Cardiac muscle cell (in vitro differentiated cells and primary cell): ENCODE data around the gene SIGMAR1. TPM values are rescaled to one million over a fixed set of nuclear protein-coding genes. Genes with fewer than 3 reads are reported as not detected.
A peak's percentile ranks its signal among the peaks of the same experiment; 100 is the strongest.

Source experiments
- DNase-seq, 2 donors: peaks; one replicate each; pipeline versions ENCODE4 v3.0.0 to v3.0.0-alpha.2; 2010 to 2017; ENCODE audit warnings: low read depth in 1 of 2, low spot score in 1 of 2
- H3K27ac ChIP-seq: fragments of 200-600 bp; sonication (generic); 2 replicates; pipeline ENCODE4 v1.5.1; 2016
- H3K27me3 ChIP-seq: fragments of 200-600 bp; sonication (generic); 2 replicates; pipeline ENCODE4 v1.6.0; 2016; ENCODE audit warnings: control low read depth
- H3K36me3 ChIP-seq: fragments of 200-600 bp; sonication (generic); 2 replicates; pipeline ENCODE4 v1.5.1; 2016; ENCODE audit warnings: control low read depth
- H3K4me1 ChIP-seq: fragments of 200-600 bp; sonication (generic); 2 replicates; pipeline ENCODE4 v1.8.1; 2017; ENCODE audit warnings: low read depth, mild to moderate bottlenecking, mixed run types
- H3K4me3 ChIP-seq: fragments of 200-600 bp; sonication (generic); 2 replicates; pipeline ENCODE4 v1.5.1; 2016; ENCODE audit warnings: mild to moderate bottlenecking
- H3K9me3 ChIP-seq: fragments of 200-600 bp; sonication (generic); 2 replicates; pipeline ENCODE4 v1.5.1; 2017; ENCODE audit warnings: low read depth, mild to moderate bottlenecking, control low read depth
- CTCF ChIP-seq: IDR thresholded peaks from 2 replicates; pipeline ENCODE4 v1.5.1; 2012; ENCODE audit warnings: low read depth, mild to moderate bottlenecking, low read length
- polyA plus RNA-seq: library from polyadenylated mRNA; unstranded; fragments of >200 nt; fragmentation: Nextera tagmentation; extraction: Ambion mirVana; gene quantifications from 2 replicates; pipeline ENCODE4 v1.2.1, GENCODE V29; 2016
- total RNA-seq: library from RNA; depleted of rRNA; stranded (reverse); fragments of >200 nt; gene quantifications from 2 replicates; pipeline ENCODE4 v1.2.3, GENCODE V29; 2016

SIGMAR1 gene
- total and polyA plus RNA-seq, 2 experiments from 2014 or later = 106 to 137 TPM

GRCh38 chr9:34654323-34655051 lies 16.9 kb upstream of the SIGMAR1 start:
- DNase-seq = peak in 1 of 2 donors; percentile 76
- no peak overlapping the region for H3K4me3 ChIP-seq

GRCh38 chr9:34653151-34654072 lies 15.8 kb upstream of the SIGMAR1 start:
- Histone ChIP-seq H3K9me3 (no peaks in the 10 kb centered on the region), H3K36me3 (peaks cover 16% of the 10 kb centered on the region), H3K27ac (peak overlapping the region; percentile 81), H3K27me3 (no peaks in the 10 kb centered on the region), H3K4me1 (peaks cover 34% of the 10 kb centered on the region), H3K4me3 (no peak overlapping the region)
- no peak for TF ChIP-seq CTCF
- DNase-seq = peak; percentile 26 to 61

More at GRCh38 chr9:34654323-34655051, 16.9 kb upstream of the SIGMAR1 start:
- Histone ChIP-seq H3K9me3 (no peaks in the 10 kb centered on the region), H3K36me3 (peaks cover 9% of the 10 kb centered on the region), H3K27ac (peak overlapping the region; percentile 81), H3K4me1 (peaks cover 34% of the 10 kb centered on the region), H3K27me3 (no peaks in the 10 kb centered on the region)
- TF ChIP-seq CTCF = no peak

GRCh38 chr9:34652602-34653000 lies 15.0 kb upstream of the SIGMAR1 start:
- Histone ChIP-seq H3K4me3 (peak overlapping the region; percentile 21), H3K27me3 (no peaks in the 10 kb centered on the region), H3K27ac (peak overlapping the region; percentile 81), H3K9me3 (no peaks in the 10 kb centered on the region), H3K4me1 (peaks cover 41% of the 10 kb centered on the region), H3K36me3 (peaks cover 18% of the 10 kb centered on the region)
- peak in 1 of 2 donors; percentile 20 for DNase-seq
- TF ChIP-seq CTCF = no peak

- H3K36me3 ChIP-seq = peaks cover 18% of the 10 kb centered on the region
- DNase-seq = peak; percentile 83 to 92
- no peaks in the 10 kb centered on the region for H3K27me3 ChIP-seq
- H3K4me1 ChIP-seq = peaks cover 44% of the 10 kb centered on the region
- no peaks in the 10 kb centered on the region for H3K9me3 ChIP-seq
- no peak for TF ChIP-seq CTCF
- peak within 1 kb of the TSS; percentile 81 for H3K27ac ChIP-seq
- H3K4me3 ChIP-seq = peak within 1 kb of the TSS; percentile 21
These were observed 14.5 kb upstream of the SIGMAR1 start, which contains the start of gene IL11RA for GRCh38 chr9:34651876-34652601. TSS of gene IL11RA (plus strand) at chr9:34652185. CDS start at chr9:34655218, 3,033 bp downstream.

- Histone ChIP-seq H3K4me1 (peaks cover 44% of the 10 kb centered on the region), H3K27ac (peak overlapping the region; percentile 81), H3K9me3 (no peaks in the 10 kb centered on the region), H3K27me3 (no peaks in the 10 kb centered on the region), H3K36me3 (peaks cover 18% of the 10 kb centered on the region), H3K4me3 (peak overlapping the region; percentile 21)
- no peak for TF ChIP-seq CTCF
- peak in 1 of 2 donors; percentile 69 for DNase-seq
These were observed 13.7 kb upstream of the SIGMAR1 start for GRCh38 chr9:34651321-34651720.
